ENCODE measurements around the gene LHFPL5.

LHFPL5 gene

GRCh38 chr6:35777356-35778102, 27.6 kb upstream of the LHFPL5 start:
- ATAC-seq (ENCODE audit: low read depth) (no peak), DNase-seq (ENCODE audit: low spot score) (no peak)
- no peaks in the 10 kb centered on the region for H3K27me3 ChIP-seq (ENCODE audit: insufficient read depth, poor library complexity, severe bottlenecking)
- H3K36me3 ChIP-seq (ENCODE audit: low read depth) = no peaks in the 10 kb centered on the region
- no peak overlapping the region for H3K4me3 ChIP-seq (ENCODE audit: severe bottlenecking)
- peaks cover 3% of the 10 kb centered on the region for H3K4me1 ChIP-seq (ENCODE audit: insufficient read depth, poor library complexity, severe bottlenecking)
- H3K27ac ChIP-seq (ENCODE audit: poor library complexity, severe bottlenecking) = no peak overlapping the region
- TF ChIP-seq, protein P1, sequence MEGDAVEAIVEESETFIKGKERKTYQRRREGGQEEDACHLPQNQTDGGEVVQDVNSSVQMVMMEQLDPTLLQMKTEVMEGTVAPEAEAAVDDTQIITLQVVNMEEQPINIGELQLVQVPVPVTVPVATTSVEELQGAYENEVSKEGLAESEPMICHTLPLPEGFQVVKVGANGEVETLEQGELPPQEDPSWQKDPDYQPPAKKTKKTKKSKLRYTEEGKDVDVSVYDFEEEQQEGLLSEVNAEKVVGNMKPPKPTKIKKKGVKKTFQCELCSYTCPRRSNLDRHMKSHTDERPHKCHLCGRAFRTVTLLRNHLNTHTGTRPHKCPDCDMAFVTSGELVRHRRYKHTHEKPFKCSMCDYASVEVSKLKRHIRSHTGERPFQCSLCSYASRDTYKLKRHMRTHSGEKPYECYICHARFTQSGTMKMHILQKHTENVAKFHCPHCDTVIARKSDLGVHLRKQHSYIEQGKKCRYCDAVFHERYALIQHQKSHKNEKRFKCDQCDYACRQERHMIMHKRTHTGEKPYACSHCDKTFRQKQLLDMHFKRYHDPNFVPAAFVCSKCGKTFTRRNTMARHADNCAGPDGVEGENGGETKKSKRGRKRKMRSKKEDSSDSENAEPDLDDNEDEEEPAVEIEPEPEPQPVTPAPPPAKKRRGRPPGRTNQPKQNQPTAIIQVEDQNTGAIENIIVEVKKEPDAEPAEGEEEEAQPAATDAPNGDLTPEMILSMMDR (IDR thresholded peaks at IDR 0.05; ENCODE audit: poor library complexity, severe bottlenecking) = no peak
- H3K9me3 ChIP-seq (ENCODE audit: severe bottlenecking) = no peaks in the 10 kb centered on the region

DNA sequence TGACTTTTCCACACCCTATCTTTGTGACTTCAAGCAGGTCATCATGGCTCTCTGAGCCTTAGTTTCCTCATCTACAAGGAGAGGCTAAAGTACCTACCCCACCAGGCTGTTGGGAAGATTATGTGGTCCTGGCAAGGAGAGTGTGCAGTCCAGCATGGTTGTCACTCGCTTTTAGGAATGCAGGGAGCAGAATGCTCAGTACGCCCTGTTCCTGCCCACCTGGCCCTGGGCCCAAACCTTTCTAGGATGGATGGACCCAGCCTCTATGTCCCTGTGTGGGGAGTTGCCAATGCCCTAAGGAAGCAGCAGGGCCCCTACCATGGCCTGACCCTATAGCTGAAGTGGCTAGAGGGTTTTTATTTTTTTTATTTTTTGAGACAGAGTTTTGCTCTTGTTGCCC, 26.7 kb upstream of the LHFPL5 start:
- ATAC-seq (ENCODE audit: low read depth) (no peak), DNase-seq (ENCODE audit: low spot score) (no peak)
- Histone ChIP-seq H3K27ac (ENCODE audit: poor library complexity, severe bottlenecking) (no peak overlapping the region), H3K4me1 (ENCODE audit: insufficient read depth, poor library complexity, severe bottlenecking) (peaks cover 3% of the 10 kb centered on the region), H3K27me3 (ENCODE audit: insufficient read depth, poor library complexity, severe bottlenecking) (no peaks in the 10 kb centered on the region), H3K4me3 (ENCODE audit: severe bottlenecking) (no peak overlapping the region), H3K36me3 (ENCODE audit: low read depth) (no peaks in the 10 kb centered on the region), H3K9me3 (ENCODE audit: severe bottlenecking) (no peaks in the 10 kb centered on the region)
- TF ChIP-seq, protein P1 (IDR thresholded peaks at IDR 0.05; ENCODE audit: poor library complexity, severe bottlenecking) = no peak

DNA sequence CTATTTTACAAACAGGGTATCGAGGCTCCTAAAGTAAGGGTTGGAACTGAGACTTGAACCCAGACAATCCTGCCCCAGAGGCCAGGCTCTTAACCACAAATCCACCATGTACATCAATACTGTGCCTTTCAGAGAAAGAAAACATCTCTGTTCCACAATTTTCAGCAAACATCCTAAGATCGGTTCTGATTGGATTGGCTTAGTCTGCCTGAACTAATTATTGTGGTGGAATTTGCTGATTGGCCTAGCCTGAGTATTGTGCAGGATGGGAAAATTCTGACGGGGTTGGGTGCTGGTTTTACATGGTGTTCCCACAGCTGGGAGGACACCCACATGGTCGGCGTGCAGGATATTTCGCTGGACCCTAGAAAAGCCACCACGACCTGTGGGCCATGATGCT, 24.4 kb upstream of the LHFPL5 start, which contains the start of gene CLPSL1:
CLPSL1 (plus strand) TSS at position 301 of the 400 bp plus-strand sequence; CDS start at position 393, 92 bp downstream.
- Histone ChIP-seq H3K4me3 (ENCODE audit: severe bottlenecking) (no peak within 1 kb of the TSS), H3K4me1 (ENCODE audit: insufficient read depth, poor library complexity, severe bottlenecking) (peaks cover 3% of the 10 kb centered on the region), H3K9me3 (ENCODE audit: severe bottlenecking) (no peaks in the 10 kb centered on the region), H3K27ac (ENCODE audit: poor library complexity, severe bottlenecking) (peak within 1 kb of the TSS; percentile 39), H3K36me3 (ENCODE audit: low read depth) (no peaks in the 10 kb centered on the region), H3K27me3 (ENCODE audit: insufficient read depth, poor library complexity, severe bottlenecking) (no peaks in the 10 kb centered on the region)
- TF ChIP-seq, protein P1 (IDR thresholded peaks at IDR 0.05; ENCODE audit: poor library complexity, severe bottlenecking) = no peak
- ATAC-seq (ENCODE audit: low read depth) (no peak), DNase-seq (ENCODE audit: low spot score) (no peak)

DNA sequence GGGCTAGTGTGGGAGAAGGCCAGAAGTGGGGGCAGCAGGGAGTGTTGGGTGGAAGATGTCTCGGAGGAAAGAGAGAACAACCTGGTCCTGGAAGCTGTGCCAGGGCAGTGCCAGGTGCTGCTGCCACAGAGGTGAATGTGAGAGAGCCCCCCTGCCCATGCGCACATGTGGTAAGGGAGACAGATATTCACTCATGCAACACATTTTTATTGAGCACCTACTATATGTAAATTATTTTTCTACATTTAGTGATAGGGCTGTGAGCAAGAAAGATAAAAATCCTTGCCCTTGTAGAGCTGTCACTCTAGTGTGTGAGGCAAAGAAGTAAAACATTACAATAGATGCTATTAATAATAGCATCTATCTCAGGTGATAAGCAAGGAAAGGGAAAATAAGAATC, 23.9 kb upstream of the LHFPL5 start:
- DNase-seq (ENCODE audit: low spot score) = no peak
- Histone ChIP-seq H3K36me3 (ENCODE audit: low read depth) (no peaks in the 10 kb centered on the region), H3K27ac (ENCODE audit: poor library complexity, severe bottlenecking) (no peak overlapping the region), H3K27me3 (ENCODE audit: insufficient read depth, poor library complexity, severe bottlenecking) (no peaks in the 10 kb centered on the region), H3K9me3 (ENCODE audit: severe bottlenecking) (no peaks in the 10 kb centered on the region), H3K4me3 (ENCODE audit: severe bottlenecking) (no peak overlapping the region), H3K4me1 (ENCODE audit: insufficient read depth, poor library complexity, severe bottlenecking) (peaks cover 3% of the 10 kb centered on the region)
- TF ChIP-seq, protein P1 (IDR thresholded peaks at IDR 0.05; ENCODE audit: poor library complexity, severe bottlenecking) = no peak
- ATAC-seq (ENCODE audit: low read depth) = no peak

DNA sequence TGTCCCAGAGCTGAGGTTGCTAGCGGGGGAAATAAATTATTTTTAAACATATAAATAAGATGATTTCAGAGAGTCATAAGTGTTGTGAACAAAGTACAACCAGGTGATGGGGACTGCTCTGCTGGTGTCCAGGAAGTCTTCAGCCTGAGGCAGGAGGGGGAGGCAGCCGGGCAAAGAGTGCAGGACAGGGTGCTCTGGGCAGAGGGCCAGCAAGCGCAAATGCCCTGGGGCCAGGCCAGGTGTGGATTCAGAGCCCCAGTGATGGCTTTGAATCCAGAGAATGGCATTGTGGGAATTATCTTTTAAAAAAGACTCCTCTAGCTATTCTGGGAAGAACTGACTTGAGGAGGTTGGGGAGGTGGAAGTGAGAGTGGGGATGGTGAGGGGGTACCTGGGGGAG, 22.7 kb upstream of the LHFPL5 start:
- TF ChIP-seq, protein P1 (IDR thresholded peaks at IDR 0.05; ENCODE audit: poor library complexity, severe bottlenecking) = no peak
- H3K4me1 ChIP-seq (ENCODE audit: insufficient read depth, poor library complexity, severe bottlenecking) = peaks cover 3% of the 10 kb centered on the region
- peak; percentile 80 for ATAC-seq (ENCODE audit: low read depth)
- H3K27ac ChIP-seq (ENCODE audit: poor library complexity, severe bottlenecking) = peak overlapping the region; percentile 39
- peaks cover 3% of the 10 kb centered on the region for H3K27me3 ChIP-seq (ENCODE audit: insufficient read depth, poor library complexity, severe bottlenecking)
- DNase-seq (ENCODE audit: low spot score) = no peak
- H3K36me3 ChIP-seq (ENCODE audit: low read depth) = no peaks in the 10 kb centered on the region
- H3K9me3 ChIP-seq (ENCODE audit: severe bottlenecking) = no peaks in the 10 kb centered on the region
- no peak overlapping the region for H3K4me3 ChIP-seq (ENCODE audit: severe bottlenecking)
